Cerebellar nuclear complex (tissue), 1 donor: ENCODE measurements around the gene PARP4.
"Not testable (repeated sequence)": the region's sequence is repeated elsewhere in the genome, so short reads cannot be mapped to it uniquely, and the experiment has no call there.

Experiments used
- DNase-seq, 2 experiments: peaks; one replicate each; lab custom pipeline; 2025; lab: John Stamatoyannopoulos, UW

The PARP4 gene

GRCh38 chr13:24512197-24512907 lies at the start of gene PARP4:
TSS of gene PARP4 (minus strand) at chr13:24512778. CDS start at chr13:24503776, 9,002 bp downstream.
- DNase-seq, result no peak

GRCh38 chr13:24560579-24561187 lies 48.1 kb upstream of the PARP4 start:
- not testable (repeated sequence) for DNase-seq

GRCh38 chr13:24559431-24560218 lies 47.0 kb upstream of the PARP4 start:
- DNase-seq, result not testable (repeated sequence)

- no peak for DNase-seq
Observed at GRCh38 chr13:24557081-24557480, 44.5 kb upstream of the PARP4 start.

GRCh38 chr13:24553892-24554291 lies 41.3 kb upstream of the PARP4 start:
- not testable (repeated sequence) for DNase-seq

GRCh38 chr13:24541476-24542352 lies 29.1 kb upstream of the PARP4 start:
- DNase-seq, result not testable (repeated sequence)

- no peak for DNase-seq
Observed at GRCh38 chr13:24541127-24541475, 28.5 kb upstream of the PARP4 start.

- no peak for DNase-seq
Observed at GRCh38 chr13:24540236-24541126, 27.9 kb upstream of the PARP4 start.

GRCh38 chr13:24539500-24540165 lies 27.1 kb upstream of the PARP4 start:
- no peak for DNase-seq

GRCh38 chr13:24529478-24529877 lies 16.9 kb upstream of the PARP4 start:
- no peak for DNase-seq

- no peak for DNase-seq
Observed at GRCh38 chr13:24528816-24529398, 16.3 kb upstream of the PARP4 start.

GRCh38 chr13:24527266-24527775 lies 14.7 kb upstream of the PARP4 start:
- no peak for DNase-seq

GRCh38 chr13:24520733-24521132 lies 8.2 kb upstream of the PARP4 start:
- no peak for DNase-seq

GRCh38 chr13:24516919-24517318 lies 4.3 kb upstream of the PARP4 start:
- DNase-seq, result no peak

- DNase-seq, result no peak
Observed at GRCh38 chr13:24512908-24513213, 283 bp upstream of the PARP4 start.

GRCh38 chr13:24511816-24512196 lies 772 bp downstream of the PARP4 start:
- no peak for DNase-seq

- DNase-seq, result no peak
Observed at GRCh38 chr13:24511019-24511815, 1.4 kb downstream of the PARP4 start.

GRCh38 chr13:24506698-24507335 lies 5.8 kb downstream of the PARP4 start:
- no peak for DNase-seq

- not testable (repeated sequence) for DNase-seq
Observed at GRCh38 chr13:24506283-24506682, 6.3 kb downstream of the PARP4 start.
